HG02938 (cell line): ENCODE measurements around the gene WDTC1.

Experiments
- ATAC-seq: cut with Tn5 transposase; IDR thresholded peaks from one replicate; pipeline ENCODE4 v1.9.1; 2021; ENCODE audit warnings: mild to moderate bottlenecking, moderate library complexity; ENCODE audit not compliant: unreplicated experiment

Gene WDTC1

DNA sequence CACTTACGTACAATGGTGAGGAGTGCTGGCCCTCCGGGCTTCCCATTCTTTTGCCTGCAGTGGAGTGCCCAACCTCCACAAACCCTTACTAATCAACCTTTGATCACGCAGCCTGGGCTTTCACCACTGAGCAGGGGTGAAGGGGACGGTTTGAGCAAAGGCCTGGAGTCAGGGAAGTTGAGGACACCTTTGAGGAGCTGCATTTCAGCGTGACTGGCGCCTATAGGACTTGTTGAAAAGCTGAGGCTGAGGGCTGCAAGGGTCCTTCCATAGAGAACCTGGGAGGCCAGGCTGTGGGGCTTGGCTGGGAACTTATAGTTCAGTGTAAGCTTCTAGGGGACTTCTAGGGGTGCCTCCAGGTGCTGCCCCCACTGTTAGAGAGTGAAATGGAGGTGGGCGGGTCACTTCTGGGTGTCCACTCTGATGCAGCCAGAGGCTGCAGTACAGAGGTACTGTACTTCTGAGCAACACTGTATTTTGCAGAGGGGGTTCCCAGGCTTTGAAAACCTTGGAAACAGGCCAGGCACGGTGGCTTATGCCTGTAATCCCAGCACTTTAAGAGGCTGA is 117.2 kb downstream of the WDTC1 start:
- ATAC-seq = no peak

DNA sequence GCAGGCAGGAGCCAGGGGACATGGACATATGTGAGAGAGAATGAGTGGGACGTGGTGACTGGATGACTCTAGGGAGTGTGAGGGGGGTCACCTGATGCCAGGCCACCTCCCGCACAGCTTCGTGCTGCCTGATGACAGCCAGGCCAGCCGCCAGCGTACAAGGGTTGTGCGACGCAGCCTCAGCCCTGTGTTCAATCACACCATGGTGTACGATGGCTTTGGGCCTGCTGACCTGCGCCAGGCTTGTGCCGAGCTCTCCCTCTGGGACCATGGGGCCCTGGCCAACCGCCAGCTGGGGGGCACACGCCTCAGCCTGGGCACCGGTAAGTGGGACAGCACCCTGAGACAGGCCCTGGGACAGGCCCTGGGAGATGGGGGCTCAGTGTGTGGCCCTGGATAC is 118.7 kb downstream of the WDTC1 start:
- ATAC-seq = no peak

DNA sequence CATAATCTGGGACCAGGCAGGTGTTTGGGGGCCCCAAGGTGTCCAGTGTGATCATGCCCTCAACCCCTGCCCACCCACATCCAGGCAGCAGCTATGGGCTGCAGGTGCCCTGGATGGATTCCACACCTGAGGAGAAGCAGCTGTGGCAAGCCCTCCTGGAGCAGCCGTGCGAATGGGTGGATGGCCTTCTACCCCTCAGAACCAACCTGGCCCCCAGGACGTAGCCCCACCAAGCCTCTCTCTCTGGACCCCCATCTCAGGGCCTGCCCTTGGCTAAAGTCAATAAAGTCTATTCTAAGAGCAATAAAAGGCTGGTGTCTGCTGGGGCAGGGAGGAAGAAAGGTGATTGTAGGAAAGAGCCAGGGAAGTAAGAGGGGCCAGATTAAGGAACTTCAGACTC is 119.2 kb downstream of the WDTC1 start:
- ATAC-seq = no peak

DNA sequence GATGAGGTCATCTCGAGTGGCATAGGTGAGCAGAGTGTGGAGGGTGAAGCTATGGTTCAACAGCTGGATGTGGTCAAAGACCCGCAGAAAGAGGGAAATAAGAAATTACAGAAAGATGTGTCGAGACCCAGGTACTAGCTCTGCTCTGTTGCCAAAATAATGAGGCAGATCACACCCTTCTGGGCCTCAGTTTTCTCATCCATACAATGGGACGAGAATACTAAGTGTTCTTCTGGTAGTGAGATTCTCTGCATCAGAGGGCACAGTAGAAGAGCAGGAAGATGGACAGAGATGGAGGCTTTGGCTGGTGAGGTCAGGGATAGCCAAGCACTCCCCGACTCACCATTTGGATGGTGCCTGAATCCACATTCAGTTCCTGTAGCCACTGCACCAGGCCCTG is 121.3 kb downstream of the WDTC1 start:
- ATAC-seq = no peak

DNA sequence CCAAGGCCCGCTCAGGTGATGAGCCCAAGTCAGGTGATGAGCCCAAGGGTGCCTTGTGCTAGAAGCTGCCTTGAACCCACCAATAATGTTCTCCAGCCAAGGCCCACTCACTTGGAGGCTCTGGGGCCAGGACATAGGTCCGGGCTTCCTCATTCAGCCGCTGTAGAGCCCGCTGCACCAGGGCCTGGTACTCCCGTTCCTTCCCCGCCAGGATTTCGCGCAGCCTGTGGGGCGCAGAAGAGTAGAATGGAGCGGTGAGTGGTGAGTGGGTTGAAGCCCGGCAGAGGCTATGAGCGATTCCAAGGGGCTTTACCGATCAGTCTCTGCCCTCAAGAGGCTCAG is 121.8 kb downstream of the WDTC1 start:
- ATAC-seq = no peak

DNA sequence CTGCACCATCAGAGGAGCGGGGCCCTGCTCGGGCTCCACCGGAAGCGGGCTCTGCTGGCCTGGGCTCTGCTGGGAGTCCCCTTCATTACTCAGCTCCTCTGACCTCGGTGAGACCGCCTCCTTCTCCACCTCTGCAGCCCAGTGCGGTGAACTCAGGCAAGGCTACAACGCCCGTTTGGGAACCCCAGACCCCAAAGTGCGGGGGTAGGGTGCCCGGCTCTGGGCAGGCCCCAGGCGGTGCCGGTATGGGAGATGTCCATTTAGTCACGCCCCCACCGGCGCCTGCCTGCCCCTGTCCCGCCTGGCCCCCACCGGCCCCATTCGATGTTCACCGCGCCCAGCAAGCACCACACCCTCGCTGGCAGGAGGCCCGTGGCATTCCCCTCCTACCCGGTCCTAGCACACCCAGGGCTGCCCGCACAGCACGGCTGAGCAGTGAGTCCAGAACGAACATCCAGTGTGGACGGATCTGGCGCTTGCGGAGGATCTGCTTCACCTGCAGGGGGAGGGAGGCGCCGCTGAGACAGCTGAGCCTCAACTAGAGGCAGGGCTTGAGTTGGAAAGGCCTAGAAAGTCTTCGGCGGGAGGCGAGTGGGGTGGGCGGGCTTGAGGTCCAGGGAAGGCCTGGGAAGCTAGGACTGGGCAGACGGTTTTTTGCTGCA is 122.3 kb downstream of the WDTC1 start:
- ATAC-seq = no peak

DNA sequence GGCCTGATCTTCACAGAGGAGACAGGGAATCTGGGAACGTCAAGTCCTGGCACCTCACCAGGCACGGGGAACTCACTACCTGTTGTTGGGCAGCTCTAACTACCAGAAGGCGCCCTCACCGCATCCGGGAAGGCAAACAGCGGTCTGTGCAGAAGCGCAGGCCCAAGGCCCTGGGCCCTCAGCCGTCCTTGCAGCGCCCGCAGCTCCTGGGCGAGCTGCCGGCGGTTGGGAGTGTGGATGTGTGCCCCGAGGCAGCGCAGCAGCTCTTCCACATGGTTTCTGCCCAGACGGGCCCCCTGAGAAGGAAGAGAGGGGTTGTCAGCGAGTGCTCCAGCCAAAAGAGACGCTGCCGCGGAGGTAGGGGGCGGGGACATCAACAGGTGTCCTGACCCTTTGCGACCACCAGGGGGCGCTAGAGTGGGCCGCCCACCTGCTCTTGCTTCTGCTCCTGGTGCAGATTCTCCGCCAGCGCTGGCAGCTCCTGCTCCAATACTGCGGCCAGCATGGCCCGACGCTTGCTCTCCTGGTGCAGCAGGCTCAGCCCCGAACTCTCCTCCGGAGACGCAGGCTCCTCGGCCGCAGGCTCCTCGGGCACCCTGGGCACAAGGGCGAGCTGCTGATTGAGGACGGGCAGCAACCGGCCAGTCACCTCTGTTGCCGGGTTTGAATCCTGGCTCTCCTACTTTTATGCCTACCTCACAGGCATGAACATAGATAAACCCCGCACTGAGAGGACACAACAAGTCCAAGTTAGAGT is 123.0 kb downstream of the WDTC1 start:
- no peak for ATAC-seq
